ENCODE data around the gene CYTH4. TPM values are rescaled to one million over a fixed set of nuclear protein-coding genes. Genes with fewer than 3 reads are reported as not detected.

The CYTH4 gene
- total and polyA plus RNA-seq, 2 of the 13 experiments (the other 11 are each of a cell fraction or from before 2014, with no cell fraction given), result not detected

- no peak for TF ChIP-seq NR3C1 (CRISPR knock-in tag; IDR thresholded peaks at IDR 0.05)
- TF ChIP-seq ZNF605 (CRISPR knock-in tag; IDR thresholded peaks at IDR 0.05), result no peak
Measured at GRCh38 chr22:37274380-37274862, 7.9 kb upstream of the CYTH4 start (continued).

GRCh38 chr22:37275134-37275533 is 7.2 kb upstream of the CYTH4 start:
- intact Hi-C loops (cut with micrococcal nuclease; ENCODE audit: unreplicated experiment) (no loop called here), in situ Hi-C loops (cut with HindIII; ENCODE audit: extremely low pct_ligation_motif_present, low pct_unique_long_range_greater_than_20kb) (no loop called here)
- Histone ChIP-seq H2AFZ (ENCODE audit: low read length) (no peak overlapping the region), H3K27me3 (ENCODE audit: control insufficient read depth in 1 of 2, insufficient read depth in 2 of 2, low read length in 2 of 2) (peaks cover 3 to 48% of the 10 kb centered on the region in 2 experiments; a peak in 4 of 5 replicates), H3K27ac (ENCODE audit: extremely low read length, insufficient read depth, low read length) (no peak overlapping the region), H3K4me1 (ENCODE audit: insufficient read depth, low read length) (no peaks in the 10 kb centered on the region; the same call in 1 of the 2 replicates), H3K4me2 (ENCODE audit: low read depth, low read length) (no peak overlapping the region), H3K4me3 (replicated peaks in 1 of 3; ENCODE audit: insufficient read depth in 1 of 3, low read depth in 2 of 3, low read length in 3 of 3) (no peak overlapping the region), H4K20me1 (ENCODE audit: insufficient read depth, low read length) (no peaks in the 10 kb centered on the region), H3K79me2 (ENCODE audit: insufficient read depth, low read length) (no peaks in the 10 kb centered on the region), H3K9ac (ENCODE audit: insufficient read depth, low read depth, low read length) (no peak overlapping the region), H3K36me3 (replicated peaks in 1 of 2; ENCODE audit: control insufficient read depth in 1 of 2, insufficient read depth in 2 of 2, low read length in 2 of 2) (no peaks in the 10 kb centered on the region), H3K9me3 (ENCODE audit: low read length) (no peaks in the 10 kb centered on the region)
- WGBS (ENCODE audit: low lambda C conversion rate), result 14% methylated on average over 8 of the region's 11 CpGs
- no peak for FAIRE-seq
- ATAC-seq, result no peak
- DNase-seq (ENCODE audit: low spot score), result no peak
- TF ChIP-seq HMGXB3 (CRISPR knock-in tag; IDR thresholded peaks at IDR 0.05; ENCODE audit: borderline replicate concordance), result no peak
- no peak for TF ChIP-seq ZNF101 (CRISPR knock-in tag; IDR thresholded peaks at IDR 0.05; ENCODE audit: borderline replicate concordance, low read depth)
- TF ChIP-seq HNRNPLL (IDR thresholded peaks at IDR 0.05; ENCODE audit: low read depth, low read length, poor library complexity, severe bottlenecking), result no peak
- no peak for TF ChIP-seq ZZZ3 (CRISPR knock-in tag; IDR thresholded peaks at IDR 0.05; ENCODE audit: borderline replicate concordance)
- no peak for TF ChIP-seq ZNF331 (CRISPR knock-in tag; IDR thresholded peaks at IDR 0.05)
- no peak for TF ChIP-seq ZSCAN9 (CRISPR knock-in tag; IDR thresholded peaks at IDR 0.05; ENCODE audit: borderline replicate concordance)
- no peak for TF ChIP-seq ZNF496 (CRISPR knock-in tag; IDR thresholded peaks at IDR 0.05; ENCODE audit: insufficient replicate concordance)
- TF ChIP-seq SP140L (CRISPR knock-in tag; IDR thresholded peaks at IDR 0.05; ENCODE audit: borderline replicate concordance), result no peak
- no peak for TF ChIP-seq MED1 (CRISPR knock-in tag; IDR thresholded peaks at IDR 0.05)
- TF ChIP-seq ZBTB21 (CRISPR knock-in tag; IDR thresholded peaks at IDR 0.05), result no peak
- TF ChIP-seq GPN1 (CRISPR knock-in tag; IDR thresholded peaks at IDR 0.05; ENCODE audit: borderline replicate concordance), result no peak
- TF ChIP-seq ZNF766 (CRISPR knock-in tag; IDR thresholded peaks at IDR 0.05; ENCODE audit: borderline replicate concordance), result no peak
- CTCF ChIA-PET (ENCODE audit: low intra/inter-chr PET ratio, low total read pairs), result no interaction called here
- POLR2A ChIA-PET, result no interaction called here
- no TSS peak for BruUV-seq (replicated peaks)
